Mesenchymal stem cell (in vitro differentiated cells and primary cell): Measurements from ENCODE around the gene SYPL2.
A peak's percentile ranks its signal among the peaks of the same experiment; 100 is the strongest.

ENCODE experiments used
- DNase-seq: peaks from one replicate; pipeline ENCODE4 v3.0.0-alpha.2; 2013
- H2AFZ ChIP-seq: one replicate; pipeline ENCODE4 v1.6.1; 2013; ENCODE audit warnings: low read depth, mild to moderate bottlenecking, control low read depth, inconsistent platforms, low read length, moderate library complexity
- H2AK5ac ChIP-seq: 2 replicates; pipeline ENCODE4 v1.6.1; 2013; ENCODE audit warnings: low read length, moderate library complexity, mild to moderate bottlenecking, inconsistent platforms; ENCODE audit not compliant: severe bottlenecking
- H2BK120ac ChIP-seq: one replicate; pipeline ENCODE4 v1.6.1; 2013; ENCODE audit warnings: low read depth, mild to moderate bottlenecking, inconsistent platforms, low read length, moderate library complexity
- H2BK12ac ChIP-seq, 2 experiments: one replicate each; pipeline ENCODE4 v1.6.1; 2013; ENCODE audit warnings: inconsistent platforms in 2 of 2, low read length in 2 of 2, mild to moderate bottlenecking in 2 of 2, moderate library complexity in 2 of 2, control low read depth in 1 of 2
- H2BK15ac ChIP-seq: one replicate; pipeline ENCODE4 v1.6.1; 2013; ENCODE audit warnings: mild to moderate bottlenecking, low read depth, inconsistent platforms; ENCODE audit not compliant: poor library complexity, severe bottlenecking
- H2BK5ac ChIP-seq: 2 replicates; pipeline ENCODE4 v1.6.1; 2013; ENCODE audit warnings: low read depth, mild to moderate bottlenecking, low read length, control low read depth, inconsistent platforms; ENCODE audit not compliant: poor library complexity, severe bottlenecking
- H3K14ac ChIP-seq, 2 experiments: one replicate each; pipeline ENCODE4 v1.6.1; 2013; ENCODE audit warnings: inconsistent platforms in 2 of 2, low read length in 2 of 2, control low read depth in 1 of 2, mild to moderate bottlenecking in 1 of 2, moderate library complexity in 1 of 2
- H3K18ac ChIP-seq, 2 experiments: one replicate each; pipeline ENCODE4 v1.6.1; 2013; ENCODE audit warnings: inconsistent platforms in 2 of 2, low read length in 2 of 2, control low read depth in 1 of 2, low read depth in 1 of 2, mild to moderate bottlenecking in 1 of 2
- H3K23ac ChIP-seq, 2 experiments: one replicate each; pipeline ENCODE4 v1.6.1; 2013; ENCODE audit warnings: inconsistent platforms in 2 of 2, low read length in 2 of 2, mild to moderate bottlenecking in 2 of 2, moderate library complexity in 2 of 2, control low read depth in 1 of 2
- H3K27ac ChIP-seq: 2 replicates; pipeline ENCODE4 v1.5.1; 2013; ENCODE audit warnings: mild to moderate bottlenecking, moderate library complexity, low read length, control low read depth, inconsistent platforms; ENCODE audit not compliant: poor library complexity, severe bottlenecking
- H3K27me3 ChIP-seq, 2 experiments: 2 replicates each; pipeline versions ENCODE4 v1.6.1 to v1.7.0; 2013; ENCODE audit warnings: low read length in 2 of 2, mild to moderate bottlenecking in 2 of 2, moderate library complexity in 2 of 2, control low read depth in 1 of 2, inconsistent platforms in 1 of 2; ENCODE audit not compliant: control insufficient read depth in 1 of 2, insufficient read depth in 1 of 2
- H3K36me3 ChIP-seq, 2 experiments: 2 replicates each; pipeline versions ENCODE4 v1.6.1 to v1.7.0; 2013; ENCODE audit warnings: low read length in 2 of 2, control low read depth in 1 of 2, inconsistent platforms in 1 of 2, low read depth in 1 of 2, mild to moderate bottlenecking in 1 of 2; ENCODE audit not compliant: insufficient read depth in 2 of 2, control insufficient read depth in 1 of 2
- H3K4ac ChIP-seq, 2 experiments: one replicate each; pipeline ENCODE4 v1.6.1; 2013; ENCODE audit warnings: inconsistent platforms in 2 of 2, low read length in 2 of 2, mild to moderate bottlenecking in 2 of 2, moderate library complexity in 2 of 2, control low read depth in 1 of 2, low read depth in 1 of 2
- H3K4me1 ChIP-seq: 2 replicates; pipeline ENCODE4 v1.6.1; 2013; ENCODE audit warnings: low read depth, low read length, control low read depth; ENCODE audit not compliant: control insufficient read depth, insufficient read depth
- H3K4me2 ChIP-seq: 2 replicates; pipeline ENCODE4 v1.6.1; 2013; ENCODE audit warnings: low read length, mild to moderate bottlenecking, inconsistent platforms; ENCODE audit not compliant: poor library complexity, severe bottlenecking
- H3K4me3 ChIP-seq, 2 experiments: 2 replicates each; pipeline versions ENCODE4 v1.5.1 to v1.7.0; 2013; ENCODE audit warnings: low read length in 2 of 2, mild to moderate bottlenecking in 2 of 2, control low read depth in 1 of 2, low read depth in 1 of 2; ENCODE audit not compliant: insufficient read depth in 1 of 2
- H3K79me1 ChIP-seq: replicated peaks from 2 replicates; pipeline ENCODE4 v1.6.1; 2013; ENCODE audit warnings: mild to moderate bottlenecking, control low read depth, low read length, inconsistent platforms; ENCODE audit not compliant: poor library complexity, severe bottlenecking
- H3K9ac ChIP-seq: 2 replicates; pipeline ENCODE4 v1.7.0; 2013; ENCODE audit warnings: mild to moderate bottlenecking, low read length, moderate library complexity
- H3K9me3 ChIP-seq: 2 replicates; pipeline ENCODE4 v1.7.0; 2013; ENCODE audit warnings: mild to moderate bottlenecking, low read length; ENCODE audit not compliant: control insufficient read depth
- H4K8ac ChIP-seq: one replicate; pipeline ENCODE4 v1.6.1; 2013; ENCODE audit warnings: inconsistent platforms, mild to moderate bottlenecking, low read length, moderate library complexity
- H4K91ac ChIP-seq: one replicate; pipeline ENCODE4 v1.6.1; 2013; ENCODE audit warnings: mild to moderate bottlenecking, low read length, inconsistent platforms
- WGBS: methylation state at CpG from one replicate; pipeline ENCODE4 v1.1.7; 2013; ENCODE audit warnings: mixed read lengths; 5-methylcytosine and 5-hydroxymethylcytosine counted together

SYPL2 gene

GRCh38 chr1:109426281-109427170 lies 39.8 kb upstream of the SYPL2 start, which contains the start of gene PSMA5:
Gene PSMA5, minus strand, starts transcription at chr1:109426448. Its CDS starts 118 bp downstream, at chr1:109426330.
- Histone ChIP-seq H3K14ac (peak within 1 kb of the TSS in 1 of 2 experiments; percentile 79), H3K9ac (peak within 1 kb of the TSS; percentile 94), H4K91ac (no peak within 1 kb of the TSS), H4K8ac (peak within 1 kb of the TSS; percentile 52), H3K79me1 (peaks cover 2% of the 10 kb centered on the region), H3K23ac (peak within 1 kb of the TSS in 1 of 2 experiments; percentile 42), H2AK5ac (no peak within 1 kb of the TSS), H3K9me3 (no peaks in the 10 kb centered on the region), H3K27me3 (no peaks in the 10 kb centered on the region), H3K18ac (peak within 1 kb of the TSS; percentile 77 to 94), H3K4me2 (peak within 1 kb of the TSS; percentile 78), H3K27ac (peak within 1 kb of the TSS; percentile 91), H3K36me3 (peaks cover 0 to 10% of the 10 kb centered on the region in 2 experiments), H3K4me1 (peaks cover 3% of the 10 kb centered on the region), H2BK15ac (peak within 1 kb of the TSS; percentile 2), H2BK12ac (peak within 1 kb of the TSS in 1 of 2 experiments; percentile 59), H2AFZ (no peak within 1 kb of the TSS), H3K4me3 (peak within 1 kb of the TSS; percentile 86 to 97), H3K4ac (peak within 1 kb of the TSS; percentile 15 to 78), H2BK5ac (no peak within 1 kb of the TSS), H2BK120ac (no peak within 1 kb of the TSS)
- peak; percentile 100 for DNase-seq
- WGBS, result under 1% methylated on average over 47 of the region's 50 CpGs

- no peak overlapping the region for H2BK120ac ChIP-seq
- H3K27ac ChIP-seq, result no peak overlapping the region
- H3K79me1 ChIP-seq, result no peaks in the 10 kb centered on the region
- H2BK5ac ChIP-seq, result no peak overlapping the region
- 20% methylated on average over 7 of the region's 7 CpGs for WGBS
- peaks cover 0 to 6% of the 10 kb centered on the region in 2 experiments for H3K36me3 ChIP-seq
- no peak overlapping the region for H3K23ac ChIP-seq
- no peak for DNase-seq
- peak overlapping the region; percentile 64 to 97 for H3K4me3 ChIP-seq
- H3K18ac ChIP-seq, result no peak overlapping the region
- no peak overlapping the region for H3K14ac ChIP-seq
- peaks cover 3% of the 10 kb centered on the region for H3K4me1 ChIP-seq
- peak overlapping the region; percentile 78 for H3K4me2 ChIP-seq
- no peak overlapping the region for H3K4ac ChIP-seq
- H2BK15ac ChIP-seq, result no peak overlapping the region
- H2AFZ ChIP-seq, result no peak overlapping the region
- no peak overlapping the region for H4K8ac ChIP-seq
- H3K9me3 ChIP-seq, result no peaks in the 10 kb centered on the region
- H4K91ac ChIP-seq, result no peak overlapping the region
- H3K27me3 ChIP-seq, result no peaks in the 10 kb centered on the region
- no peak overlapping the region for H2BK12ac ChIP-seq
- no peak overlapping the region for H2AK5ac ChIP-seq
- peak overlapping the region; percentile 94 for H3K9ac ChIP-seq
Observed at GRCh38 chr1:109427171-109427467, 39.2 kb upstream of the SYPL2 start.

GRCh38 chr1:109432336-109432735 lies 34.0 kb upstream of the SYPL2 start:
- no peak overlapping the region for H2BK12ac ChIP-seq
- H3K9me3 ChIP-seq, result no peaks in the 10 kb centered on the region
- no peak overlapping the region for H2BK15ac ChIP-seq
- no peaks in the 10 kb centered on the region for H3K4me1 ChIP-seq
- peak overlapping the region; percentile 65 for H3K9ac ChIP-seq
- no peak overlapping the region for H2AK5ac ChIP-seq
- H3K27me3 ChIP-seq, result peaks cover 0 to 4% of the 10 kb centered on the region in 2 experiments
- H3K4me2 ChIP-seq, result no peak overlapping the region
- no peak overlapping the region for H3K27ac ChIP-seq
- H3K4me3 ChIP-seq, result no peak overlapping the region
- H2BK120ac ChIP-seq, result no peak overlapping the region
- no peak overlapping the region for H2BK5ac ChIP-seq
- no peak overlapping the region for H3K14ac ChIP-seq
- no peak for DNase-seq
- no peak overlapping the region for H2AFZ ChIP-seq
- no peak overlapping the region for H4K91ac ChIP-seq
- no peak overlapping the region for H3K18ac ChIP-seq
- no peak overlapping the region for H3K4ac ChIP-seq
- no peak overlapping the region for H3K23ac ChIP-seq
- no peak overlapping the region for H4K8ac ChIP-seq
- no peaks in the 10 kb centered on the region for H3K79me1 ChIP-seq
- no peaks in the 10 kb centered on the region for H3K36me3 ChIP-seq

- 100% methylated on average over 1 of the region's 1 CpG for WGBS
- Histone ChIP-seq H3K18ac (no peak overlapping the region), H3K27ac (no peak overlapping the region), H2BK120ac (no peak overlapping the region), H3K4me1 (peaks cover under 1% of the 10 kb centered on the region), H2AFZ (peak overlapping the region; percentile 53), H3K4ac (no peak overlapping the region), H3K79me1 (no peaks in the 10 kb centered on the region), H3K36me3 (no peaks in the 10 kb centered on the region), H4K91ac (no peak overlapping the region), H3K27me3 (peaks cover 0 to 4% of the 10 kb centered on the region in 2 experiments), H4K8ac (no peak overlapping the region), H3K4me2 (no peak overlapping the region), H2BK5ac (no peak overlapping the region), H2AK5ac (no peak overlapping the region), H3K14ac (no peak overlapping the region), H3K9ac (peak overlapping the region; percentile 65), H2BK15ac (no peak overlapping the region), H2BK12ac (no peak overlapping the region), H3K23ac (no peak overlapping the region), H3K9me3 (no peaks in the 10 kb centered on the region), H3K4me3 (no peak overlapping the region)
- no peak for DNase-seq
Observed at GRCh38 chr1:109433322-109433721, 33.0 kb upstream of the SYPL2 start.
